HPDE6-E6E7 (cell line): ENCODE measurements around the gene MSL3.
A peak's percentile ranks its signal among the peaks of the same experiment; 100 is the strongest.

ENCODE experiments used
- DNase-seq: peaks from one replicate; pipeline ENCODE4 v3.0.0; 2011; ENCODE audit warnings: missing footprints; ENCODE audit errors: extremely low spot score

The MSL3 gene

DNA sequence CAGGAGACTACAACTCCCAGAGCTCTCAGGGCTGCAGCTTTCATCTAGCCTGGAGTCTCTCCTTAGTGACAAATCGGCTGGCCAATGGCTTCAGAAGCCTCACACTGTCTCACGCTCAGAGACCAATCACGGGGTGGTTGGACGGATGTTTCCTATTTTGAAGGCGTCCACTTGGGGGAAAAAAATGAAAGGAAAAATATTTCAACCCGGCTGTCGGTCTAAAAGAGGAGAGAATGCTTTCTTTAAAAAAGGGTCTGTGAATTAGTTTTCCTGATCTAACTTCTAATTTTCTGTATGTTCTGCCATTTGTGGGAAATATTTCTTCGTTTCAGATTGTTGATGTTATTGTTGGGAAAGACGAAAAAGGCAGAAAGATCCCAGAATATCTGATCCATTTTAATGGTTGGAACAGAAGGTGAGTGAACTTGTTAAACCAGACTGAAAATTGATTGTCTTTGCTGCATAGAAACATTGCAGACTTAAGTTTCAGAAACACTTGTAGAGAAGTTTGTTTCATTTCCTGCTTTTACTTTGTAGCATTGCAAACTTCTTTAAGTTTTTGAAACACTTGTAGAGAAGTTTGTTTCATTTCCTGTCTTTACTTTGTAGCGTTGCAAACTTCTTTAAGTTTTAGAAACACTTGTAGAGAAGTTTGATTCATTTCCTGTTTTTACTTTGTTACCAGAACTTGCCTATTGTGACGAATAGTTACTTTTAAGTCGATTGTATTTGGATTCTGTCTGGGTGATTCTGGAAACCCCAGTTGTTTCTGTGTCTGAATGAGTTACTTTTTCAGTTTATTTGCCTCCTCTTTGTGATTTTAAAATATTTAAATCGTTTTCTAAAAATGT lies 1.6 kb downstream of the MSL3 start:
- peak; percentile 71 for DNase-seq

DNA sequence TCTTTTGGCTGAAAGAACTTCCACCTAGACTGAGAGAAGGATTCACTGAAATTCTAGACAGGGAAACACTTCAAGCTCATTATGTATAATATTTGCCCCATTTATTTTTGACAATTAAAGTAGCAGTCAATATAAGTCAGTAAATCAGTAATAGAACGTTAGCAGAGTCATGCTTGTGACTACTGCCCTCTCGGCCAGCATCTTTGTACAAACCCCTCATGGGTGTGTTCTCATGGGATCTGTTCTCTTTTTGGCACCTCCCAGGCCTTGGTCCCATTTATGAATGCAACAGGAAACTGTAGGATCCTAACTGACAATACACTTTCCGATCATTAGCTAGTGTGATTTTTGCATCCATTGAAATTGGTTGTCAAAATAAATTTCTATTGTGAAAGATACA lies 2.9 kb downstream of the MSL3 start:
- DNase-seq: no peak

DNA sequence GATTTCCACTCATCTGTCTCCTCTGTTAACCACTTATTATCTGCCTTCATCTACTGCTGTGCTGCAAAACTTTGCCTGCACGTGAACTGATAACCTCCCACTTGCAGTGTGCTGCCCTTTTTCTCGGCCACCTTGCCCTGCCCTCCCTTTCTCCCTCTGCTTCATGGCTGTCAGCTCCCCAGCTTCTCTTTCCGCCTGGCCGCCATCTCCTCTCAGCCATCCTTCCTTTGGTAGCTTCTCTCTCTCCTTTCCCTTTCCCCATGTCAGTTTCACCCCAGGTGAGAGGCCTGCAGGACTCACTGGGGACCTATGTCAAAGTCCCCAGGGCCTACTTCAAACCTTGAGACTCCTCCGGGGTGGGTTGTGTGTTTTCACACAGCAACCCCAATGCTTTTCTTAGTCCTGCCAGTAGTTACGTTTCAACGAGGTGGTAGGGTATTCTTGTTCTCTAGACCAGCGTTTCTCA lies 6.6 kb downstream of the MSL3 start:
- no peak for DNase-seq

DNA sequence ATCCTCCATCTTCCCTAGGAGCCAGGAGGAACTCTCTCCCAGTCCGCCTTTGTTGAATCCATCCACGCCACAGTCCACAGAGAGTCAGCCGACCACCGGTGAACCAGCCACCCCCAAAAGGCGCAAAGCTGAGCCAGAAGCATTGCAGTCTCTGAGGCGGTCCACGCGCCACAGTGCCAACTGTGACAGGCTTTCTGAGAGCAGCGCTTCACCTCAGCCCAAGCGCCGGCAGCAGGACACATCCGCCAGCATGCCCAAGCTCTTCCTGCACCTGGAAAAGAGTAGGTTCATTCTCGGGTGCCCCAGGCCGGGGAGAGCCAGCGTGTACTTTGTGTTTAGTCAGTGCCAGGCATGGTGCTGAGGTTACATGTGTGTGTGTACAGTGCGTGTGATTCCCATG lies 7.4 kb downstream of the MSL3 start:
- DNase-seq: no peak

DNA sequence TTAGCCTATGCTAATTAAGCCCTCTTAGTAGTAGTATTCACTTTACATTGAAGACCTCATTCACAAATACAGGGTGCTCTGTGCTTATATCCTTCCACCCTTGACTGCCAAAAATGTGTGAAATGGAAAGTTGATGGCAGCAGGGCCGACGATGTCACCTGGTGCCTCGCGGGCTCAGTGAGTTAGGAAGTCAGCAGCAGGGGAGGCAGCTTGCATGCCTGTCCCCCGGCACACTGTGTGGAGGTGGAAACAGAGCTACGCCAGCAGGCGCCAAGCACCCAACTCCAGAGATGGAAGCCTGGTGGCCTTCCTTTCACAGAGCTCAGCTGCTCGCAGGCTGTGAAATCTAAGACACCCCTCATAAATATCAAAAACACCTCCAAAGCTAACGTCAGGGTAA lies 8.4 kb downstream of the MSL3 start:
- no peak for DNase-seq

DNA sequence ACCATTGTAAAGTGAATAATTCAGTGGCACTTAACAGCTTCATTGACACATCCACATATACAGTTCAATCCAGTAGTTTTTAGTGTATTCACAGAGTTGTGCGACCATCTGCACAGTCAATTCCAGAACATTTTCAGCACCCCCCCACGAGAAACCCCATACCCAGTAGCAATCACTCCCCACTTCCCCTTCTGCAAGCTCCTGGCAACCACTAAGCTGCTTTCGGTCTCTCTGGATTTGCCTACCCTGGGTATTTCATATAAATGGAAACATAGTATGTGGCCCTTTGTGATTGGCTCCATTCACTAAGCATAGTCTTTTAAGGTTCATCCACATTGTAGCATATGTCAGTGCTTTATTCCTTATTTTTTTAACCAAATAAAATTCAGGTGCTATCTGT lies 10.0 kb downstream of the MSL3 start:
- no peak for DNase-seq

DNA sequence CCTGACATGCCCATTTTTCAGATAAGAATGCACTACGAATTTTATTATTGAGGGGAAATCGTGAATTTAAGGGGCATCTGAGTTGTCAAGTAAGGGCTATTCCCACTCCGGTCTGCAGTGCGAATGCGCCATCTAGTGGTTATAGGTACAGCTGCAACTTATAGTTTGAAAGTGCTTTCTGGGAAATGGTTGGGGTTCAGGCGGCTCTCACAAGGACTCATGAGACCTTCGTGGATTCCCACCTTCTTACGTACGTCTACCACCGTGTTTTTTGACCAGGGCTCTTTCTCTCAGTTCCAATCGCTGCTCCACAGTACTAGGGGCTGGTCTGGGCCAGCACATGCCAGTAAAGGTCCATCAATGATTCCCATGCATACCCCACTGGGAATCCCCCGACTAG lies 12.3 kb downstream of the MSL3 start:
- DNase-seq: peak; percentile 47

DNA sequence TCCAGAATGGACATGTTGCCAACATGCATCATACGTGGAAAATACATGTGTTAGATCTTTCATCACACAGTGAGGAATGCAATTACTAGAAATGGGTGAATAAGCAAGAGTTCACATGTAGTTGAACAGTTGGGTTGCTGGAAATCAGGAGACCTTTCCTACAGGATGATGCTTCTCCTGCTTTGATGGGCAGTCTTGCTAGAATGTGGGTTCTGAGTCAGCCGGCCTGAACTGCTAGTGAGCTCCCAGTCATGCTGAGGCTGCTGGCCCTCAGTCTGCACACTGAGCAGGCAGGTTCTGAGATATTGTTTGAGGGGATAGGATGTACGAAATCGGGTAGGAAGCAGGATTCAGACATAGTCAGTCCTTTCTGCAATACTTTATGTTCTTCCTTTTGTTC lies 20.2 kb downstream of the MSL3 start:
- DNase-seq: no peak

DNA sequence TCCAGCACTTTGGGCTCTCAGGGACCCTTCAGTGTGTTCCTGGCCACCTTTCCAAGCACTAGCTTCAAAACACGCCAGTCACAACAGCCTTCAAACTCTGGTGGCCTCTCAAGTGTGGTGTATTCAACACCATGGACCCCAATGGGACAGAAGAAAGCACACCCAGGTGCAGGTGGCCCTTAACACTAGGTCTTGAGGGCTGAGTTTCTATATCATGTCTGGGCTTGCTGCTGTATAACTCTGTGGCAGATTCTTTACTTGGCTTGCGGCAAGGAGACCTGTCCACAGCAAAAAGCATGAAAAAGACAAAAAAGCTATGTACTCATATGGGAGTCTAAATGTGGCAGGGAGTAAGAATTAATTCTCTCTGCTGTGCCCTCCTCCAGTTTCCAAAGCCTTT lies 23.1 kb downstream of the MSL3 start:
- no peak for DNase-seq

DNA sequence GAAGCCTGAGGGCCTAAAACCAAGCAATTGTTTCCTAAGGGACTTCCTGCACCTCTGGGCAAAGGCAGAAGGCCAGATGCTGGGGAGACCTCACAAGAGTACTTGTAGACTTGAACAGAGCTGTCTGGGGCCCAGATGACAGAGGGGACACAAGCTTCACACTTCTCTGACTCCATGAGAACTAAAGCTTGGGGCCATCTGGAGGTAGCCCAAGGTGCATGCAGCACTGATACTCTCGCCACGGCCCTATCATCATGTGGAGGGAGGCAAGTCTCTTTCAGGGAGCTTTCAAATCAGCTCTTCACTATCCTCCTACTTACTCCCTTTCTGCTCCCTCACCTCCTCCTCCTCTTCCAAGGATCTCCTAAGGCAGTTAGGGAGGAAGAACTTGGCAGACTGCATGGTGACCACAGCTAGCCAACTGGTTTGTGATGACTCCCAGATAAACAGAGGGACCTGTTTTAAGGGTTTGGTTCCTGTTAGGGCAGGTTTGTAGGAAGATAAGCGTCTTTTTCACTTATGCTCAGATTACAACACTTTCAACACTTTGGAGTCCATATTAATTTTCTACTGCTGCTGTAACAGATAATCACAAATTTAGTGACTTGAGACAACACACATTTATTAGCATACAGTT lies 23.8 kb downstream of the MSL3 start:
- no peak for DNase-seq

DNA sequence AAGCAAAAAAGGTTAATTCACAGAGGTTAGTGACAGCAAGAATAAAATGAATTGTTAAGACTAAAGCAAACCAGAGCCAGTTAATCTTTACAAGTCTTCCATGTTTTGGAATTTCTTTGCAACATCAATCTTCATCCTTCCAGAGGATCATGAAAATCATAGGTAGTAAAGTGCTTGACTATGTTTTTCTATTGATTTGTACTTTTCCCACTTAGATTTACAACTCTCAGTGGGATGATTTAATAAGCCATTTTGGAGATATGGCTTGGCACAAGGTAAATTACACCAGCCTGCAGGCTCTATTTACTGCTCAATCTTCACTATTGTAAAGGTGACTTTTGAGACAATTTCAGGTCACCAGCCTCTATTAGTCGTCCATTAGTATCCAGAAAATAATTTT lies 26.5 kb downstream of the MSL3 start:
- DNase-seq: no peak

DNA sequence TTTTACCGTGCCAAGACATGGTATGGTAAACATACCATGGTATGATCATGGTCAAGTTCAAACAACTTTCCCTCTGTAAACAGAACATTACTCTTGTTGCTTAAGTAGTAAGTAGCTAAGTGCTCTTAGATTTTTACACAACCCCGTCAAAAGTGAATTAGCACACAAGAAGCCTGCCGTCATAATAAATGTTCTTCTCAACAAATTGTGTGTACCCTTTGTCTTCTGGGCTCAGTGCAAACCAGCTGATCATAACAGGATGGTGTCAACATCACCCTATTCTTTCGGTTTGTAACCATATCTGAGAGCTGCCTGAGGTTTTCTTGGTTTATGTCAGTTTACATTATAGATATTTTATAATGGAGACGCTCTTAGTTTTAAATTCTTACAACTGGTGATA lies 28.8 kb downstream of the MSL3 start:
- DNase-seq: no peak

DNA sequence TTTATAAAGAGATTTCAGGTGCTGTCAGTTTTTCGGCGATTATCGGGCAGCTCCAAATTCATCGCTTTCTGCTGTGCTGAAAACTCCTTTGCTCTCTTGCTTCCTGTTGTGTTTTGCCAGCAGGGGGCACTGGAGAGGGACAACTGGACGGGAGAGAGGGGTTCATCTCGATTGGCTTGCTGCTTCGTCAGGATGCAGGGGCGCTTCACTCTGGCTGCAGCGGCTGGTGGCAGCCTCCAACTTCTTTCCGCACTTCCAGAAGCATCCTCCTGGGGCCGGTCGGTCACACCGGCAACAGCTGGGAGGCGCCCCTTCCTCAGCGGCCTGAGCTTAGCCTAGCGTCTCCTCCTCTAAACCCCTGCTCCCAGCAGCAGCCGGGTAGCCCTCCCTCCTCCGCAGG lies 29.5 kb downstream of the MSL3 start:
- DNase-seq: no peak

DNA sequence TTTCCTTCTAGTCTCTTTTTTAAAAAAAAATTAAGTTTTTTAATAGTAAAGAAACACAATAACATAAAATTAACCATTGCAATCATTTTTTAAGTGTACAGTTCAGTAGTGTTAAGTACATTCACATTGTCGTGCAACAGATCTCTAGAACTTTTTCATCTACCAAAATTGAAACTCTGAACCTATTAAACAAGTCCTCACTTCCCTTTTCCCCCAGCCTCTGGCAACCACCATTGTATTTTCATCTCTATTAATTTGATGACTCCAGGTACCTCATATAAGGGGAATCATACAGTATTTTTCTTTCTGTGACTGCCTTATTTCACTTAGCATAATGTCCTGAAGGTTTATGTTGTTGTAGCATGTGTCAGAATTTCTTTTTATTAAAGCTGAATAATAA lies 31.8 kb downstream of the MSL3 start:
- DNase-seq: no peak

DNA sequence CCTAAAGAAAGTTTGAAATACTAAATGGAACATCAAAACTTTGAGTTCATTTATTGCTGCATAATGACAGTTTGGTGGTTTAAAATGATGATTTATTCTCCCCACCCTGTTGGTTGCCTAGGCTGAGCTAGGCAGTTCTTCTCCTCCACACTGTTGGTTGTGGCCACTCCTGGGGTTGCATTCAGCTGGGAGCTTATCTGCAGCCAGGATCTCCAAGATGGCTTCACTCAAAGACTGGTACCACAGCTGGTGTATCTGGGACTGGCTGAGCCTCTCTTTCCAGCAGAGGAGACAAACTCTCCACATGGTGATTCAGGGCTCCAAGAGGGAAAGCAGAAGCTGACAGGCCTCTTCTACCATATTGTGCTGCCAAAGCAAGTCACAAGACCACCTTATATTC lies 33.1 kb downstream of the MSL3 start:
- no peak for DNase-seq

DNA sequence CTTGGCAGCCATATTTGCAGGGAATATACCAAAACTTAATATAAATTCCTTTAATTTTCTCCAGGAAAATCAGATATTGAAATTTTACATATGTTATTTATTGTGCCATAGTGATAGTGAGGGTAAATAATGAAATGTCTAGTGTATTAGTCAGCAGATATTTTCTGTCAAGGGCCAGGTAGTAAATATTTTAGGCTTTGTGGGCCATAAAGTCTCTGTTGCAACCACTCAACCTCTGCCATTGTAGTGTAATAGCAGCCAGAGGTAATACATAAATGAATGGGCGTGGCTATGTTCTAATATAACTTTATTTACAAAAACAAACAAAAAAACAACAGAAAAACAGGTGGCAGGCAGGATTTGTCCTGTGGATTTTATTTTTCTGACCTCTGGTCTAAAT lies 33.5 kb downstream of the MSL3 start:
- no peak for DNase-seq

DNA sequence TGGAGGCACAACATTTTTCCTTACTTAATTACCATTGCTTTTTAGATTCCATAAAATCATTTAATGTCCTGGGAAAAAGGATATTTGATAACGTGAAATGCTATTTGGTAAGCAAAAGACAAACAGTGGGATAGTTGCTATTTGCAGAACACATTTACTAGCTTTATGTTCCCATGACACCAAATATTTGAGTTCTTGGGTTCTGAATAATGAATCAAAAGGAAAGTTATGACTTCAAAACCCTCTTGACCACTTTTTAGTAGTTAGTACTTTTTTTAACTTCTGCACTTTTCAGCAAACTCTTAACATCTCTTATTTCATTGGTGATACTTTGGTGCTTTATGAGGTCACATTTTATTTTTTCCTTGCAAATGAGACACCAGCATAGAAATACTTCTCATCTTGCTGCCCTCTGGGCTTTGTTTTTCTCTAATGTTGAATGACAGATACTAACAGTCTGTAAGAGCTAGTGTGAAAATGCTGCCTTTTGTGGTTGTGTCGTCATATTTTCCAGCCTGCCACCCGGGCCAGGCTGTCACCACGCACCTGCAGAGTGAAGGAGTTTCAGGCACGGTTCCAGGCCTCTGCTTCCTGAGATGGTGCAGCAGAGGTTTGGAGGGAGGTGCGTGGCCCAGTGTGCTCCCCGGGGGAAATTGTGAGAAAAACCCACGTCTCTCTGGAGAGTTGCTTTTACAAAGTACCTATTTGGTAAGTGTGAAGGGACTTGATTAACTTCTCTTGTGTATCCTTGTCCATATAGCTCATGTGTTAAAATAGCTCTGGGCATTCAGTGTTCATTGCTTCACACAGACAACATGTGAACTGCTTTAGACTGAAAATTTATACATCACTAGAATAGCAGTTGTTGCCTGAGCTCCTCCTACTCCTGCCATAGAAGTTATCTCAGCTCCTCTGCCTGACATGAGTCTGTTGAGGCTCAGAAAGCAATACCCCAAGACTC lies 34.7 kb downstream of the MSL3 start:
- no peak for DNase-seq

DNA sequence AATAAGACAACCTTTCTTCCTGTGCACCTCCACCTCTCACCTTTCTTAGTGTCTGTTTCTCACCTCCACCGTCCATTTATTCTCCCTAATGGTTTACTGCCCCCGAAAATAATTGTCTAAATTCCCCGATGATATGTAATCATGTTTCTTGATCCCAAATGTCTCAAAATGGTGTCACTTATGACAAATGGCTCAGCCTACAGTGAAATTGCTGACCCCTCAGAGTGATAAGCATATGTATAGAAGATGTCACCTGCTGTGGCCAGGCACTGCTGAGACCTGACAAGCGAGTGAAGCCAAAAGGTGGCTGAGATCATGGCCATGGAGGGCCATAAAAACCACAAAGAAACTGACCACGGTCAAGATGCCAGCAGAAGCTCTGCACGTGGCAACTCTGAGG lies 35.7 kb downstream of the MSL3 start:
- DNase-seq: no peak

DNA sequence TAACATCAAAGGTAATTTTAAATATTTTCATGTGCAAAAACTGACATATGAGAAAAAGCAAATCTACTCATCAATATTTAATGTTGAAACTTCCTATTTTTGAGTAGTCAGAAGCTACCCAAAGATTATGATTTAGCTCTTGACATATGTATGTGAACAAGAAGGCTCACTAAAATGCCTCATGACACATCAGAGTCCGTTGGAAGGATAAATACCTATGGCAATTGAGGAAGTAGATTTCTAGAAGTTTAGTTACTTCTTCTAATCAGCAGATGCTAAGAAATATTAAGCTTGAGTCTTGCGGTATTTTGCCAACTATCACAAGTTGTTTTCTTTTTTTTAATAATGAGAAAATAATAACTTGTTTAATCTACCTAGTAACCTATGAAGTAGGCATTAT lies 55.3 kb downstream of the MSL3 start:
- no peak for DNase-seq
